GM18517 (cell line): Measurements from ENCODE around the gene TMC8.
"Not testable (repeated sequence)": the region's sequence is repeated elsewhere in the genome, so short reads cannot be mapped to it uniquely, and the experiment has no call there.

Experiments used
- ATAC-seq: cut with Tn5 transposase; IDR thresholded peaks from one replicate; pipeline ENCODE4 v1.9.1; 2021; ENCODE audit warnings: mild to moderate bottlenecking, moderate library complexity; ENCODE audit not compliant: unreplicated experiment

TMC8 gene

GRCh38 chr17:78133971-78134898 lies 3.7 kb downstream of the TMC8 start:
- ATAC-seq: no peak

GRCh38 chr17:78134899-78135385 lies 4.4 kb downstream of the TMC8 start:
- ATAC-seq: no peak

- ATAC-seq: no peak
Observed at GRCh38 chr17:78135858-78136500, 5.4 kb downstream of the TMC8 start.

- ATAC-seq: no peak
Observed at GRCh38 chr17:78137392-78138203, 7.0 kb downstream of the TMC8 start.

GRCh38 chr17:78138204-78139060 lies 7.9 kb downstream of the TMC8 start:
- ATAC-seq: no peak

- not testable (repeated sequence) for ATAC-seq
Observed at GRCh38 chr17:78139861-78140168, 9.2 kb downstream of the TMC8 start.

- peak; percentile 62 for ATAC-seq
Observed at GRCh38 chr17:78140169-78141051, 9.8 kb downstream of the TMC8 start.

- ATAC-seq: no peak
Observed at GRCh38 chr17:78141437-78142118, 11.0 kb downstream of the TMC8 start.

GRCh38 chr17:78142119-78142861 lies 11.7 kb downstream of the TMC8 start:
- no peak for ATAC-seq

- ATAC-seq: no peak
Observed at GRCh38 chr17:78143214-78144146, 12.9 kb downstream of the TMC8 start.

- no peak for ATAC-seq
Observed at GRCh38 chr17:78144147-78144719, 13.7 kb downstream of the TMC8 start.

GRCh38 chr17:78144736-78145641 lies 14.4 kb downstream of the TMC8 start:
- no peak for ATAC-seq

- ATAC-seq: no peak
Observed at GRCh38 chr17:78146471-78146869, 15.9 kb downstream of the TMC8 start.

GRCh38 chr17:78146881-78147280 lies 16.3 kb downstream of the TMC8 start:
- no peak for ATAC-seq

GRCh38 chr17:78147315-78147998 lies 16.9 kb downstream of the TMC8 start:
- no peak for ATAC-seq
